ENCODE measurements around the gene KRT79. TPM values are rescaled to one million over a fixed set of nuclear protein-coding genes. Genes with fewer than 3 reads are reported as not detected.
"Not testable (repeated sequence)": the region's sequence is repeated elsewhere in the genome, so short reads cannot be mapped to it uniquely, and the experiment has no call there.

Gene KRT79
- polyA plus RNA-seq (2011; rRNA removed): 0.04 TPM in 1 of 2 replicates, not detected in the other
- not detected in 2 replicates for polyA minus RNA-seq (2011; rRNA and poly(A)+ RNA removed)

DNA sequence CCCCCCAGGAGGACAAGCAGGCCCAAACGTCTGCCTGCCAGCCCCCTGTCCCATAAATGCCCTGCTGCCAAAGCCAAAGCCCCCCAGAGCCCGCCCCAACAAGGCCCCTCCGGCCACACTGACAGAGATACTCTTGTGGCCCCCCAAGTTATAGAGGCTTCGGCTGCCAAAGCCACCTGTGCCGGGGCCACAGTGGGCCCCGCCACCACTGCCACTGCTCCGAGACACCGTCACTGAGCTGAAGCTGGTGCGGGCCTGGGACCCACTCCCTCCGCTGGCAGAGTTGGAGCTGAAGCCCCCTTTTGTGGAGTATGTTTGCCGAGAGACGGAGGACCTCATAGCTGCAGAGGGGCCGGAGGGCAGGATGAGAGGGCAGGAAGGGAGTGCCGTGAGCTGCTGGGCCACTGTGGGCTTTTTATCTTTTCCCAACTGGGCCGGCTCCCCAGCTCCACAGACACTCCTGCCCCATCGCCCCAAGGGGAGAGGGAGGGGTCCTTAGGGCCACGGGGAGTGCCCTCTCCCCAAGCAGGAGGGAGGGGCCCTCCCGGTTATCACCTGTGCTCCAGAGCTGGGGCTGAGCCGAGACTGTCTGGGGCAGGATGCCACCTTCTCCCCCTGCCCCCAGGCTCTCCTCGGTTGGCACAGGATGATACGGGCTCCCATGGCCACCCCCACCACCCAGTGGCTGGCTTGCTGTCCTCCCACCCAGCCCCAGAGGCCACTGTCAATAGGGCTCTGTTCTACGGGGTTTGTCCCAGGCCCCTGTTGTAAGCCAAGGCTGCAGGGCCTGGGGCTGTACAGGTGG, at the start of gene KRT79:
TSS of gene KRT79 (minus strand) at position 390 of the 805 bp plus-strand sequence. CDS start at position 339, 51 bp downstream.
- Histone ChIP-seq H3K27me3 (ENCODE audit: control insufficient read depth, insufficient read depth, low read length) (no peaks in the 10 kb centered on the region), H3K9me3 (ENCODE audit: control insufficient read depth, insufficient read depth, low read length) (no peaks in the 10 kb centered on the region), H3K27ac (ENCODE audit: low read depth, low read length) (no peak within 1 kb of the TSS), H3K4me3 (ENCODE audit: low read depth, low read length) (no peak within 1 kb of the TSS)
- TF ChIP-seq, protein P1, sequence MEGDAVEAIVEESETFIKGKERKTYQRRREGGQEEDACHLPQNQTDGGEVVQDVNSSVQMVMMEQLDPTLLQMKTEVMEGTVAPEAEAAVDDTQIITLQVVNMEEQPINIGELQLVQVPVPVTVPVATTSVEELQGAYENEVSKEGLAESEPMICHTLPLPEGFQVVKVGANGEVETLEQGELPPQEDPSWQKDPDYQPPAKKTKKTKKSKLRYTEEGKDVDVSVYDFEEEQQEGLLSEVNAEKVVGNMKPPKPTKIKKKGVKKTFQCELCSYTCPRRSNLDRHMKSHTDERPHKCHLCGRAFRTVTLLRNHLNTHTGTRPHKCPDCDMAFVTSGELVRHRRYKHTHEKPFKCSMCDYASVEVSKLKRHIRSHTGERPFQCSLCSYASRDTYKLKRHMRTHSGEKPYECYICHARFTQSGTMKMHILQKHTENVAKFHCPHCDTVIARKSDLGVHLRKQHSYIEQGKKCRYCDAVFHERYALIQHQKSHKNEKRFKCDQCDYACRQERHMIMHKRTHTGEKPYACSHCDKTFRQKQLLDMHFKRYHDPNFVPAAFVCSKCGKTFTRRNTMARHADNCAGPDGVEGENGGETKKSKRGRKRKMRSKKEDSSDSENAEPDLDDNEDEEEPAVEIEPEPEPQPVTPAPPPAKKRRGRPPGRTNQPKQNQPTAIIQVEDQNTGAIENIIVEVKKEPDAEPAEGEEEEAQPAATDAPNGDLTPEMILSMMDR (IDR thresholded peaks at IDR 0.05; ENCODE audit: low read depth, low read length): no peak
- ChIA-PET CTCF (no interaction called here), POLR2A (no interaction called here)
- no peak for DNase-seq (ENCODE audit: low read depth, low spot score)

- H3K27me3 ChIP-seq (ENCODE audit: control insufficient read depth, insufficient read depth, low read length); H3K9me3 ChIP-seq (ENCODE audit: control insufficient read depth, insufficient read depth, low read length); H3K27ac ChIP-seq (ENCODE audit: low read depth, low read length); POLR2A ChIA-PET; H3K4me3 ChIP-seq (ENCODE audit: low read depth, low read length); DNase-seq (ENCODE audit: low read depth, low spot score): not testable (repeated sequence)
- CTCF ChIA-PET: interaction anchor here (0.5 to 15.3 kb wide), 34 partner anchors 9 to 857 kb away, joined by 3 to 1204 read pairs (median 9); no protein-coding TSS in a partner anchor
These were observed 46.4 kb upstream of the KRT79 start for GRCh38 chr12:52880499-52880898.

- H3K9me3 ChIP-seq (ENCODE audit: control insufficient read depth, insufficient read depth, low read length): no peaks in the 10 kb centered on the region
- H3K27me3 ChIP-seq (ENCODE audit: control insufficient read depth, insufficient read depth, low read length): no peaks in the 10 kb centered on the region
- no peak for DNase-seq (ENCODE audit: low read depth, low spot score)
- POLR2A ChIA-PET: interaction anchor here (0.5 kb wide), 2 partner anchors 58 to 68 kb away, joined by 3 to 4 read pairs; no protein-coding TSS in a partner anchor
- CTCF ChIA-PET: interaction anchor here (0.5 to 15.3 kb wide), 75 partner anchors 9 to 854 kb away, joined by 3 to 1204 read pairs (median 4); partner anchors contain the start of gene KRT85
- H3K27ac ChIP-seq (ENCODE audit: low read depth, low read length): no peak overlapping the region
- H3K4me3 ChIP-seq (ENCODE audit: low read depth, low read length): peak overlapping the region; percentile 35
- TF ChIP-seq, protein P1 (IDR thresholded peaks at IDR 0.05; ENCODE audit: low read depth, low read length): peak; percentile 87
These were observed 45.6 kb upstream of the KRT79 start for GRCh38 chr12:52879394-52880351.

- no peak overlapping the region for H3K4me3 ChIP-seq (ENCODE audit: low read depth, low read length)
- no peak for DNase-seq (ENCODE audit: low read depth, low spot score)
- CTCF ChIA-PET: interaction anchor here (0.6 to 15.3 kb wide), 40 partner anchors 8 to 853 kb away, joined by 3 to 1204 read pairs (median 5); partner anchors contain the start of gene KRT85
- TF ChIP-seq, protein P1 (IDR thresholded peaks at IDR 0.05; ENCODE audit: low read depth, low read length): no peak
- no peak overlapping the region for H3K27ac ChIP-seq (ENCODE audit: low read depth, low read length)
- POLR2A ChIA-PET: interaction anchor here (0.5 kb wide), 1 partner anchor 59 kb away, joined by 3 read pairs; no protein-coding TSS in a partner anchor
- no peaks in the 10 kb centered on the region for H3K27me3 ChIP-seq (ENCODE audit: control insufficient read depth, insufficient read depth, low read length)
- no peaks in the 10 kb centered on the region for H3K9me3 ChIP-seq (ENCODE audit: control insufficient read depth, insufficient read depth, low read length)
These were observed 44.6 kb upstream of the KRT79 start for GRCh38 chr12:52878507-52879393.
